ENCODE measurements around the gene PRLR.

GRCh38 chr5:35129921-35130485 lies 100.3 kb downstream of the PRLR start:
- TF ChIP-seq CTCF (conservative IDR thresholded peaks at IDR 0.05 in 1 of 2, IDR thresholded peaks at IDR 0.05 in 1 of 2; ENCODE audit: extremely low read depth in 1 of 2, insufficient read depth in 1 of 2, low read depth in 1 of 2, low read length in 2 of 2) (no peak), EZH2 (IDR thresholded peaks at IDR 0.05; ENCODE audit: borderline replicate concordance, low read length) (no peak)

Data from mammary epithelial cell (primary cell).